ENCODE data around the gene TMEFF2.
"Not testable (repeated sequence)": the region's sequence is repeated elsewhere in the genome, so short reads cannot be mapped to it uniquely, and the experiment has no call there.

Gene TMEFF2

GRCh38 chr2:192183296-192183695, 11.4 kb downstream of the TMEFF2 start:
- no peak for DNase-seq

GRCh38 chr2:192166946-192167345, 27.8 kb downstream of the TMEFF2 start:
- DNase-seq: no peak

GRCh38 chr2:192165842-192166241, 28.9 kb downstream of the TMEFF2 start:
- no peak for DNase-seq

DNA sequence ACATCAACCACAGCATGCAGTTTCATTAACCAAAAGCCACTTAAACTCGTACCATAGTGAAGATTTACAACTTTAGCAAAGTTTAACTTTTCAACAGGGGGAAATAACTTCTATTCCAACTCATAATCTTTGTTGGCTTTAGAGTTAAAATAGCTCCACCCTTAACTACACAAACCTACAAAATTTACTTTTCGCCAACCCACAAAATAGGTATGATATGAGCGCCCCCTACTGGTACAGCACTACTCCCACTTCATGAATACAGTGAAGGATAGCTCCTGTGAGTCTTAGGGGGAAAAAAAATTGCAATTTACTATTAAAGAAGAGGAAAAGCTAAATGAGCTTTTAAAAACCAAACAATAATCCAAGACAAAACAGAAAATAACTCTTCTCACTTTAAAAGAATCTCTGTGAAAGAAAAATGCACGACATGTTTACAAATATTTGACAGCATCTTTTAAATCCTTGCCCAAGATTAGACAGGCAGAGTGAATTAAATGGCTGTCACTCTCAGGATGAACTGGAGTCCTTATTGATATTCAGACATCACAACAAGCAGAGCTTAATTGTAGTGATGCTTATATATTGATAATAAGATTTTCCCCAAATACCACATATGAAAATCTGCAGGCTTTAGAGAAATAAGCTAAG, 32.2 kb downstream of the TMEFF2 start:
- peak; percentile 38 for DNase-seq

DNA sequence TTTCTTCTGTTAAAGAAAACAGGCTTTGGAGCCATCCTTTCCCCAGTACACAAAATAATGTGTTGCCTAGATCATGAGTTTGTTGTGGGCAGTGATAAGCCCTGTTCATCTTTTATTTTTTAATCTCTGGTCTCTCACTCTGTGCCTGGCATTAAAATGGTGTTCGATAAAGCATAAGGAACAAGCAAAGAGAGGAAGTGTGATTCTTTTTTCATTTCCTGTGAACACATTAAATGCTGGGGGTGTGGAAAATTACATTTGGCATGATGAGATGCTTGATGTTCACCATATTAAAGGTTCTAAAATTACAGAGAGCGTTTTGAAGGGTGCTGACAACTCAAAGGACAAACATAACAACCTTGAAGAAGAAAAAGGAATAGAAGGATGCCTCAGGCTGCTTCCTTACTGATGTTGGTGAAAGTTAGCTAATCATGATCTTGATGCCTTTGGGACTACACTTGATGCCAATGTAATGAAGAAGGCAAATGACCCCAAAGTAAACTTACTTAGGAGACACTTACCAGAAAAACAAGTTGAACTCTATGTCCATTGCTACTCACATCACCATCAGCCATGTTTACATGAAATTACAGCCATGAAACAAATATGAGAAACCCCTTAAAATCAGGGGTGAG, 33.0 kb downstream of the TMEFF2 start:
- DNase-seq: peak; percentile 20

DNA sequence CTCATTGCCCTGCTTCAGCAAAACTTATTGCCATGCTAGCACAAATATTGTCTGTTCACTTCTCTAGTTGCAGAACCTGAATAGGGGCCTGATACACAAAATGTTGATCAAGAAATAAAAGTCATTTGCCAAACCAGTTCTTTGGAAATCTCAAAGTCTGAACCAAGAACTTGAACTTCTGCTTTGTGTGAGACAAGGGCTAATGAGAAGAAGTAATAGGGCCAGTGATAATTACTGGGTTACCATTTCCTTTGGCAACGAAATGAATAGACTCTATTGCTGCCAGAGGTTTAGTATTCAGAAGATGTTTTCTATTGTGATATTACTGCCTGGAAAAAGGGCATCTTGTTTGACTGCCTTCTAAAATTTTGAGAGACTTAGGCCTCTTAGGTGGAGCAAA, 35.0 kb downstream of the TMEFF2 start:
- peak; percentile 14 for DNase-seq

- peak; percentile 56 for DNase-seq
Measured at GRCh38 chr2:192159208-192159607, 35.5 kb downstream of the TMEFF2 start.

GRCh38 chr2:192157776-192158175, 37.0 kb downstream of the TMEFF2 start:
- DNase-seq: peak; percentile 16

DNA sequence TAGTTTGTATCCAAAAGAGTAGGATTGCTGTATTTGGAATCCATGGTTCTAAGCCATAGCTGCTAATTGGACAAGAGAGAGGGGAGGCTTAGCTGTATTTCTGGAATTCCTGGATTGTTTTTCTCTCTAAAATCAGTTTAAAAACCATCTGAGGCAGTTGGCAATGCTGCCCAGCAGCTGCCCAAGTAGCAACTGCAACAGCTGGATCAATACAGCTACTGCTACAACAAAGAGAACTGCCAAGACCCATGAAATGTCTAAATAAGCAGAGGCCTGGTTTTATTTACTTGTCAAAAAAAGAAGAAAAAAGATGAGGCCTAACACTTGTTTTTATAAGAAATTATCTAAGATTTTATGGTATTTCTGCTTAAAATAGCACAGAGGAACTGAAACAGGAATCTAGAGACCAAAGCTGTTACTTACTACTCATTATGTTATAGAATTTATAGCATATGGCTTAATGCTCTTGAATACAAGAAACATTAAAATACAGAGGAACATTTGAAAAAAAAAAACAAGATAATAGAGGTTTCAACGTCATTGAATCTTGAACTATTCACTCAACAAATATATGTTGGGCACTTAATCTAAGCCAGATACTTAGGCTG, 39.1 kb downstream of the TMEFF2 start:
- DNase-seq: peak; percentile 49

DNA sequence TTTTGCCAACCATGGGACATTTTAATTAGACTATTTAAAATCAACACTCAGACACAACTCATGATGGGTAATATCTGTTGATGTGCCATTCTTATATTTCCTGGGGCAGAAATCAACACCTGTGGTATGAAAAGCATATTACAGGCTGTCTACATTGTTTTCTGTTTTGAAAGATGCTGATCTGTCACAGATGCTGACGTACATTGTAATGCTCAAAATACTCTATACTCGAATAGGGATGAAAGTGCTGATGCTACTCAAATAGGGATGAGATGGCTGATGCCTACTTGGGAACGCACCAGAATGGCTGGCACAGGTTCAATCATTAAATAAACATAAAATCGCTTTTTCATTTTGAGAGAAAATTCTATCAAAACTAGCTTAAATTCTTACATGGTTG, 41.2 kb downstream of the TMEFF2 start:
- no peak for DNase-seq

GRCh38 chr2:192151853-192152252, 42.9 kb downstream of the TMEFF2 start:
- DNase-seq: peak; percentile 64

DNA sequence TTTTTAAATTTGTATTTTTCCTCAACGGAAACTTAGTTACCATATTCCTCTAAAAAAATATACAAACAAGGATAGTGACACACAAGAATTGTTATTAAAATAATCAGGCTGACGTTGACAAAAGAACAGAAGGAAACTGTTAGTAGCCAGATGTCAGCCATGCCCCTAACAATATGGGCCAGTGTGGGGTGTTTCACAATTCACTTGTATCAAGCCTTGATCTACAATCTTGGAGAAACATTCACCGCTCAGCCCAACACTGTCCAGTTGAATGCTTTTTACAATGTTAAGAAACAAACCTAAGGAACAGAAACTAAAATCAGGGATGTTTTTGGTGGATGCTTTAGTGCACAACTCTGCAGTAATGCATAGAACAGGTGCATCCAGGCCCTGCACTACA, 44.6 kb downstream of the TMEFF2 start:
- DNase-seq: no peak

- DNase-seq: peak; percentile 49
Measured at GRCh38 chr2:192148620-192149321, 46.0 kb downstream of the TMEFF2 start.

GRCh38 chr2:192148241-192148619, 46.5 kb downstream of the TMEFF2 start:
- DNase-seq: no peak

GRCh38 chr2:192146069-192147015, 48.4 kb downstream of the TMEFF2 start:
- peak; percentile 34 for DNase-seq

- no peak for DNase-seq
Measured at GRCh38 chr2:192145496-192145895, 49.2 kb downstream of the TMEFF2 start.

DNA sequence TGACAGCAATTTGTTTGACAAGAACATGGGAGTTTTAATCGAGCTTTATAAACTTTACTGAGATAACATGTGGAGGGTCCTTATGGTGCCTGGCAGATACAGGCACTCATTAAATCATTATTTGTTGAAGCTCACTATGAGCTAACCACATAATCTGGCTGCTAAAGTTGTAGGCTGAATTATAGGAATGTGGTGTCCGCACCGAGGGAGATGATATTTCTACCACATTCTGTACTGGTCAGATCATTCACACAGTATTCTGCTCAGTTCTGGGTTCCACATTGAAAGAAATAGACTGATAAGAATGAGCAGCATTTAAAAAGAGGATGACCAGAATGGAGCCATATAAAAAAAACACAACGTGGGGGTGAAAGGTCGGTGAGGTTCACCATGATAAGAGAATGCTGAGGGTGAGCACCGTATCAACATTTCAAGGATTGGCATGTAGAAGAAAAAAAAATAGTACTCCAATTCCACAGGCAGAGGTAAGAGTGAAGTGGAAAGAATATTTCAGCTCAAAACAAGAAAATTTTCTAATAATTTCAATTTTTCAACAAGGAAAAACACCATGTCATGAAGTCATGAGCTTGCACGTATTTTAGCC, 54.4 kb downstream of the TMEFF2 start:
- no peak for DNase-seq

DNA sequence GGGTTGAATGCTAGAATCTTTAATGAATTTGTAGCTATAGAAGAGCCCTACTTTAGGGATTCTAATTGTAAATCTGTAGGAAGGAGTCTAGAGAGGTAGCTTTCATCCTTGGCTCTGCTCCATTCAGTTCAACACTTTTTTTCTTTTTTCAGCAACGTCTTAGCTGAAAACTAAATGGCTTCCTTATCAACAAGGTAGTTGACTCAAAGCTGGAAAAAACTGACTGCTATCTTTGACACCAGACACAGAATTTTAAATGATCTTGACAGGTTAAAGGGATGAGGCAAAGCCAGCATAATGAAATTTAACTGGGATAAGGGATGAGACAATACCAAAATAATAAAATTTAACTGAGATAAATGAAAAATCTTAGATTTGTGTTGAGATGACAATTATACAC, 54.9 kb downstream of the TMEFF2 start:
- no peak for DNase-seq

- DNase-seq: no peak
Measured at GRCh38 chr2:192137451-192137850, 57.3 kb downstream of the TMEFF2 start.

GRCh38 chr2:192132604-192133003, 62.1 kb downstream of the TMEFF2 start:
- not testable (repeated sequence) for DNase-seq

DNA sequence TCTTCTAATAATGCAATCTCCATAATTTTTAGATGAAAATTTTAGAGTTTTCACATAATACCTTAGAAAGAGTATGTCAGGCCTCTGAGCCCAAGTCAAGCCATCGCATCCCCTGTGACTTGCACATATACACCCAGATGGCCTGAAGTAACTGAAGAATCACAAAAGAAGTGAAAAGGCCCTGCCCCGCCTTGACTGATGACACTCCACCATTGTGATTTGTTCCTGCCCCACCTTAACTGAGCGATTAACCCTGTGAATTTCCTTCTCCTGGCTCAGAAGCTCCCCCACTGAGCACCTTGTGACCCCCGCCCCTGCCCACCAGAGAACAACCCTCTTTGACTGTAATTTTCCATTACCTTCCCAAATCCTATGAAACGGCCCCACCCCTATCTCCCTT, 64.4 kb downstream of the TMEFF2 start:
- not testable (repeated sequence) for DNase-seq

DNA sequence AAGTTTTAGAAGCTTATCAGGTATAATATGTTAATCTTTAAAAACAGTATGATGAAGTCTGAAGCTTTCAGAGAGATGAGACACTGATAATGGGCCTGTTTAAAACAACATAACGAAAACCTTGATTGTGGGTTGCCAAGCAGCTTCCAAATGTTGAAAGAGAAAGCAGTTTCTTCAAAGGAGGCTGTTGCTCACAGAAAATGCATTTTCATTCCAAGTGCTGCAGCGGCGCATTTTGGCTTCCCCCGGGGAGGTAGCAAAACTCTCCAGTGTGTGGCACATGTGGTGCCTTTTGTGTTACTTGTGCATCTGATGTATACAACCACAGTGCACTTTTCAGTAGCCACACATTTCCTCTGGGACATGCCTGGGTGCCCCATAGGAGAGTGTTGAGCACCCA, 66.1 kb downstream of the TMEFF2 start:
- no peak for DNase-seq

Measured in NCI-H446 treated with DMSO at 0.1 percent for 48 hours (cell line).